Uterus (tissue), 2 donors: Measurements from ENCODE around the gene L3MBTL3.

Experiments
- POLR2A ChIP-seq, 2 donors: fragments of 450-650 bp; IDR thresholded peaks; one replicate each; pipeline ENCODE4 v1.6.1; 2016; ENCODE audit warnings: antibody characterized with exemption in 2 of 2, mild to moderate bottlenecking in 1 of 2, moderate library complexity in 1 of 2
- TF ChIP-seq, protein P1 (sequence below), 4 experiments: fragments of 200-600 bp in 2 of 4; fragments of 450-650 bp in 2 of 4; sonication (generic) in 2 of 4; IDR thresholded peaks; one replicate each; pipeline ENCODE4 v1.5.1; 2016 to 2019; ENCODE audit warnings: antibody characterized with exemption in 4 of 4, mild to moderate bottlenecking in 2 of 4, moderate library complexity in 1 of 4

DNA sequence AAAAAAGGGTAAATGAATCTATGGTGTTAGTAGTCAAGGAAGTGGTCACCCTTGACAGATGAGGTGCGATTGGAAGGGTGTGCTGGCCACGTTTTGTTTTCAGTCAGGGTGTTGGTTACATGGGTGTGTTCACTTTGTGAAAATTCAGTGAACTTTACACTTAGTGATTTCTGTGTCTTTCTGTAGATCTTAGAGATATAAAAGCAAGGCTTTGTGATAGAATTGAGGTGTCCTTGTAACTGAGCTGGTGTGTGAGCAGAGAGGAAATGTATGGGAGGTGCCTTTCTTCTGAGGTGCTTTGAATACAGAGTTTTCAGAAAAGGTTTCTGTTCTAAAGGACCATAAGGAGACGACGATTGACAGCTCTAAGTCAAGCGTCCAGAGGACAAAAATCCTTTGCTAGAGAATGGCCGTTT is 113.9 kb downstream of the L3MBTL3 start:
- TF ChIP-seq, protein P1, sequence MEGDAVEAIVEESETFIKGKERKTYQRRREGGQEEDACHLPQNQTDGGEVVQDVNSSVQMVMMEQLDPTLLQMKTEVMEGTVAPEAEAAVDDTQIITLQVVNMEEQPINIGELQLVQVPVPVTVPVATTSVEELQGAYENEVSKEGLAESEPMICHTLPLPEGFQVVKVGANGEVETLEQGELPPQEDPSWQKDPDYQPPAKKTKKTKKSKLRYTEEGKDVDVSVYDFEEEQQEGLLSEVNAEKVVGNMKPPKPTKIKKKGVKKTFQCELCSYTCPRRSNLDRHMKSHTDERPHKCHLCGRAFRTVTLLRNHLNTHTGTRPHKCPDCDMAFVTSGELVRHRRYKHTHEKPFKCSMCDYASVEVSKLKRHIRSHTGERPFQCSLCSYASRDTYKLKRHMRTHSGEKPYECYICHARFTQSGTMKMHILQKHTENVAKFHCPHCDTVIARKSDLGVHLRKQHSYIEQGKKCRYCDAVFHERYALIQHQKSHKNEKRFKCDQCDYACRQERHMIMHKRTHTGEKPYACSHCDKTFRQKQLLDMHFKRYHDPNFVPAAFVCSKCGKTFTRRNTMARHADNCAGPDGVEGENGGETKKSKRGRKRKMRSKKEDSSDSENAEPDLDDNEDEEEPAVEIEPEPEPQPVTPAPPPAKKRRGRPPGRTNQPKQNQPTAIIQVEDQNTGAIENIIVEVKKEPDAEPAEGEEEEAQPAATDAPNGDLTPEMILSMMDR (IDR thresholded peaks at IDR 0.05): no peak
- no peak for TF ChIP-seq POLR2A (IDR thresholded peaks at IDR 0.05)
